Measurements from ENCODE around the gene VPS26C. TPM values are rescaled to one million over a fixed set of nuclear protein-coding genes. Genes with fewer than 3 reads are reported as not detected.
A peak's percentile ranks its signal among the peaks of the same experiment; 100 is the strongest.
"Not testable (repeated sequence)": the region's sequence is repeated elsewhere in the genome, so short reads cannot be mapped to it uniquely, and the experiment has no call there.

The VPS26C gene
- 33.1 and 65.5 TPM in 2 replicates for total RNA-seq (2014; rRNA removed; shearing (Covaris generic); ENCODE audit: low replicate concordance)

GRCh38 chr21:37267269-37268185 is at the start of gene VPS26C:
TSS of gene VPS26C (minus strand) at chr21:37267334. CDS start at chr21:37267294, 40 bp downstream.
- peak; percentile 99 for DNase-seq
- no peaks in the 10 kb centered on the region for H3K27me3 ChIP-seq
- no peaks in the 10 kb centered on the region for H3K9me3 ChIP-seq
- peaks cover 10% of the 10 kb centered on the region for H3K36me3 ChIP-seq
- peak within 1 kb of the TSS; percentile 66 for H3K4me3 ChIP-seq

- not testable (repeated sequence) for H3K4me3 ChIP-seq, H3K27me3 ChIP-seq, DNase-seq, H3K9me3 ChIP-seq, H3K36me3 ChIP-seq
Observed at GRCh38 chr21:37316072-37316471, 48.9 kb upstream of the VPS26C start.

GRCh38 chr21:37300114-37300751 is 33.1 kb upstream of the VPS26C start:
- Histone ChIP-seq H3K27me3 (no peaks in the 10 kb centered on the region), H3K4me3 (no peak overlapping the region), H3K36me3 (no peaks in the 10 kb centered on the region), H3K9me3 (no peaks in the 10 kb centered on the region)
- no peak for DNase-seq

- Histone ChIP-seq H3K27me3 (no peaks in the 10 kb centered on the region), H3K4me3 (no peak overlapping the region), H3K9me3 (no peaks in the 10 kb centered on the region), H3K36me3 (no peaks in the 10 kb centered on the region)
- DNase-seq = no peak
Observed at GRCh38 chr21:37297364-37297763, 30.2 kb upstream of the VPS26C start.

GRCh38 chr21:37294679-37295078 is 27.5 kb upstream of the VPS26C start:
- H3K27me3 ChIP-seq = no peaks in the 10 kb centered on the region
- H3K9me3 ChIP-seq = no peaks in the 10 kb centered on the region
- no peak for DNase-seq
- no peak overlapping the region for H3K4me3 ChIP-seq
- no peaks in the 10 kb centered on the region for H3K36me3 ChIP-seq

GRCh38 chr21:37292941-37293340 is 25.8 kb upstream of the VPS26C start:
- Histone ChIP-seq H3K36me3 (no peaks in the 10 kb centered on the region), H3K9me3 (no peaks in the 10 kb centered on the region), H3K27me3 (no peaks in the 10 kb centered on the region), H3K4me3 (no peak overlapping the region)
- peak; percentile 5 for DNase-seq

- no peaks in the 10 kb centered on the region for H3K36me3 ChIP-seq
- no peaks in the 10 kb centered on the region for H3K27me3 ChIP-seq
- no peak overlapping the region for H3K4me3 ChIP-seq
- H3K9me3 ChIP-seq = no peaks in the 10 kb centered on the region
- no peak for DNase-seq
Observed at GRCh38 chr21:37292041-37292440, 24.9 kb upstream of the VPS26C start.

- H3K9me3 ChIP-seq = not testable (repeated sequence)
Observed at GRCh38 chr21:37283191-37283710, 16.1 kb upstream of the VPS26C start.

GRCh38 chr21:37282602-37283001 is 15.5 kb upstream of the VPS26C start:
- not testable (repeated sequence) for H3K36me3 ChIP-seq, H3K9me3 ChIP-seq, DNase-seq, H3K27me3 ChIP-seq, H3K4me3 ChIP-seq

More at GRCh38 chr21:37283191-37283710, 16.1 kb upstream of the VPS26C start:
- H3K36me3 ChIP-seq, H3K4me3 ChIP-seq, DNase-seq, H3K27me3 ChIP-seq: not testable (repeated sequence)

- H3K36me3 ChIP-seq = no peaks in the 10 kb centered on the region
- no peak for DNase-seq
- H3K4me3 ChIP-seq = no peak overlapping the region
- H3K9me3 ChIP-seq = no peaks in the 10 kb centered on the region
- H3K27me3 ChIP-seq = no peaks in the 10 kb centered on the region
Observed at GRCh38 chr21:37281993-37282392, 14.9 kb upstream of the VPS26C start.

- Histone ChIP-seq H3K4me3 (no peak overlapping the region), H3K36me3 (no peaks in the 10 kb centered on the region), H3K27me3 (no peaks in the 10 kb centered on the region), H3K9me3 (no peaks in the 10 kb centered on the region)
- DNase-seq = no peak
Observed at GRCh38 chr21:37281579-37281978, 14.4 kb upstream of the VPS26C start.

- not testable (repeated sequence) for H3K9me3 ChIP-seq, H3K4me3 ChIP-seq, H3K36me3 ChIP-seq, H3K27me3 ChIP-seq, DNase-seq
Observed at GRCh38 chr21:37279271-37279670, 12.1 kb upstream of the VPS26C start.

GRCh38 chr21:37278199-37278598 is 11.1 kb upstream of the VPS26C start:
- Histone ChIP-seq H3K4me3 (no peak overlapping the region), H3K36me3 (no peaks in the 10 kb centered on the region), H3K9me3 (no peaks in the 10 kb centered on the region), H3K27me3 (no peaks in the 10 kb centered on the region)
- no peak for DNase-seq

GRCh38 chr21:37276377-37276776 is 9.2 kb upstream of the VPS26C start:
- no peak overlapping the region for H3K4me3 ChIP-seq
- H3K9me3 ChIP-seq = no peaks in the 10 kb centered on the region
- H3K36me3 ChIP-seq = no peaks in the 10 kb centered on the region
- no peaks in the 10 kb centered on the region for H3K27me3 ChIP-seq
- no peak for DNase-seq

GRCh38 chr21:37273911-37274690 is 7.0 kb upstream of the VPS26C start:
- DNase-seq = no peak

GRCh38 chr21:37273440-37273839 is 6.3 kb upstream of the VPS26C start:
- no peaks in the 10 kb centered on the region for H3K36me3 ChIP-seq
- no peaks in the 10 kb centered on the region for H3K27me3 ChIP-seq
- DNase-seq = no peak
- no peaks in the 10 kb centered on the region for H3K9me3 ChIP-seq
- H3K4me3 ChIP-seq = no peak overlapping the region

More at GRCh38 chr21:37273911-37274690, 7.0 kb upstream of the VPS26C start:
- Histone ChIP-seq H3K9me3 (no peaks in the 10 kb centered on the region), H3K4me3 (no peak overlapping the region), H3K27me3 (no peaks in the 10 kb centered on the region), H3K36me3 (no peaks in the 10 kb centered on the region)

GRCh38 chr21:37272897-37273296 is 5.8 kb upstream of the VPS26C start:
- Histone ChIP-seq H3K27me3 (no peaks in the 10 kb centered on the region), H3K9me3 (no peaks in the 10 kb centered on the region), H3K36me3 (no peaks in the 10 kb centered on the region), H3K4me3 (no peak overlapping the region)
- no peak for DNase-seq
